ENCODE results near the gene GFY.

GFY gene

DNA sequence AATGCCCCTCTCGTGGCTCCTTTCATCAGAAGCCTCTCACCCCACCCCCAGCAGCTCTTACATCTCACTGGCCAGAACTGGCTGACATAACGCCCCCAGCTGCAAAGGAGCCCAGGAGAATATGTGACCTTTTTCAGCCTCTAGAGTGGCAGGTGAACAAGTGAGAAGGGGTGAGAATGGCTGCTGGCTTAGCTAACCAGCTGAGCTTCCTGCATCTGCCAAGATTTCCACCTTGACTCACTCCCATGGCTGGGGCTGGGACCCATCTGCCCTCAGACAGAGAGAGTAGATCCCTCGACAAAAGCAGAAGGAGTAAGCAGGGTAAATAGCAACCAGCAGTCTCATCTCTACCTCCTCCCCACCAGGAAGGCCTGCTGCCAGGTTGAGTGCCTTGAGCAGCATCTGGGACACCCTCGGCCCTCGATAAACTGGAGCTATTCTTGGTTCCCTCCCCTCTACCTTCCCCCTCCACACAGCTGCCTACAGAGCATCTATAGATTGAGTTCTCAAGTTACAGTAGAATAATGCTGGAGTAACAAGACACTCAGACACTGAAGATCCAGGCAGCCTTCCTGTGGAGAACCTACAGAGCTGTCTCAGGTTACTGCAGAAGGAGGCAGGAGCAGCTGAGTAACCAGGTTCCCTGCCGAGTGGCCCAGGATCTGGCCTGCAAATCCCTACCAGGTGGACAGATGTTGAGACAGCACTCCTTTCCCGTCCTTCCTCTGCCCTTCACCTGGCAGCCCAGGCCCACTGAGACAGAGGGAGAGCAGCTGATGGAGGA, 21.6 kb upstream of the GFY start:
- Histone ChIP-seq H3K4me1 (ENCODE audit: low read depth, poor library complexity, severe bottlenecking) (peaks cover 9% of the 10 kb centered on the region), H3K4me2 (no peak overlapping the region), H3K9ac (no peak overlapping the region), H3K27ac (no peak overlapping the region), H3K27me3 (ENCODE audit: insufficient read depth, low read depth) (peaks cover 57% of the 10 kb centered on the region; the same call in 1 of the 2 replicates), H4K20me1 (ENCODE audit: insufficient read depth) (no peaks in the 10 kb centered on the region), H3K79me2 (ENCODE audit: insufficient read depth, low read depth) (no peaks in the 10 kb centered on the region), H3K4me3 (IDR thresholded peaks at IDR 0.05; ENCODE audit: insufficient read depth, low read depth, low read length) (no peak overlapping the region), H2AFZ (ENCODE audit: low read depth) (0 out of 2 replicates have a peak overlapping the region, but pooled peaks have one; percentile 41), H3K36me3 (ENCODE audit: insufficient read depth) (no peaks in the 10 kb centered on the region)
- TF ChIP-seq, protein P1, sequence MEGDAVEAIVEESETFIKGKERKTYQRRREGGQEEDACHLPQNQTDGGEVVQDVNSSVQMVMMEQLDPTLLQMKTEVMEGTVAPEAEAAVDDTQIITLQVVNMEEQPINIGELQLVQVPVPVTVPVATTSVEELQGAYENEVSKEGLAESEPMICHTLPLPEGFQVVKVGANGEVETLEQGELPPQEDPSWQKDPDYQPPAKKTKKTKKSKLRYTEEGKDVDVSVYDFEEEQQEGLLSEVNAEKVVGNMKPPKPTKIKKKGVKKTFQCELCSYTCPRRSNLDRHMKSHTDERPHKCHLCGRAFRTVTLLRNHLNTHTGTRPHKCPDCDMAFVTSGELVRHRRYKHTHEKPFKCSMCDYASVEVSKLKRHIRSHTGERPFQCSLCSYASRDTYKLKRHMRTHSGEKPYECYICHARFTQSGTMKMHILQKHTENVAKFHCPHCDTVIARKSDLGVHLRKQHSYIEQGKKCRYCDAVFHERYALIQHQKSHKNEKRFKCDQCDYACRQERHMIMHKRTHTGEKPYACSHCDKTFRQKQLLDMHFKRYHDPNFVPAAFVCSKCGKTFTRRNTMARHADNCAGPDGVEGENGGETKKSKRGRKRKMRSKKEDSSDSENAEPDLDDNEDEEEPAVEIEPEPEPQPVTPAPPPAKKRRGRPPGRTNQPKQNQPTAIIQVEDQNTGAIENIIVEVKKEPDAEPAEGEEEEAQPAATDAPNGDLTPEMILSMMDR (conservative IDR thresholded peaks at IDR 0.05; ENCODE audit: low read depth, low read length): no peak

GRCh38 chr19:49407079-49407478, 18.1 kb upstream of the GFY start:
- peaks cover 57% of the 10 kb centered on the region; the same call in 1 of the 2 replicates for H3K27me3 ChIP-seq (ENCODE audit: insufficient read depth, low read depth)
- H3K27ac ChIP-seq: no peak overlapping the region
- no peaks in the 10 kb centered on the region for H3K36me3 ChIP-seq (ENCODE audit: insufficient read depth)
- TF ChIP-seq, protein P1 (conservative IDR thresholded peaks at IDR 0.05; ENCODE audit: low read depth, low read length): no peak
- H2AFZ ChIP-seq (ENCODE audit: low read depth): no peak overlapping the region
- H3K9ac ChIP-seq: no peak overlapping the region
- H3K79me2 ChIP-seq (ENCODE audit: insufficient read depth, low read depth): no peaks in the 10 kb centered on the region
- peaks cover 20% of the 10 kb centered on the region for H3K4me1 ChIP-seq (ENCODE audit: low read depth, poor library complexity, severe bottlenecking)
- no peak overlapping the region for H3K4me2 ChIP-seq
- H4K20me1 ChIP-seq (ENCODE audit: insufficient read depth): no peaks in the 10 kb centered on the region
- H3K4me3 ChIP-seq (IDR thresholded peaks at IDR 0.05; ENCODE audit: insufficient read depth, low read depth, low read length): no peak overlapping the region

DNA sequence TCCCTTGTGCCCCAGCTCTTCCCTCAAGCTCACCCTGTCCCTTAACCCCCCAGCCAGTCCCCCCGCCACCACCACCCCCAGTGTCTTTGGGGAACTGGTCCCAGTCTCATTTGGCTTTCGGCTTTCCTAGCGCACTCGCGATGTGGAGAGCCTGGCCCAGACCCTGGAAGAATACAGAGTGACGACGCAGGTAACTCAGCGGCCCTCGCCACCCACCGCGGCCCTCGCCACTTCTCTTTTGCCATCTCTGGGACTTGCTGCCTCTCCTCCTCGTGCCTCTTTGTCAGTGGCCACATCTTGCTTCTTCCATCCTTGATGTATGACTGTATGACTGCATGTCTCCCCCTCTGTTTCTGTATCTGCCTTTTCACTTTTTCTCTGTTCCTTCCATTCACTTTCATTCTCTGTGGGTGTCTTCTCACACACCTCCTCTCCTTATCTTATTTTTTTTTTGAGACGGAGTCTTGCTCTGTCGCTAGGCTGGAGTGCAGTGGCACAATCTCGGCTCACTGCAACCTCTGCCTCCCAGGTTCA, 17.6 kb upstream of the GFY start:
- no peaks in the 10 kb centered on the region for H4K20me1 ChIP-seq (ENCODE audit: insufficient read depth)
- no peaks in the 10 kb centered on the region for H3K79me2 ChIP-seq (ENCODE audit: insufficient read depth, low read depth)
- peaks cover 20% of the 10 kb centered on the region for H3K4me1 ChIP-seq (ENCODE audit: low read depth, poor library complexity, severe bottlenecking)
- H3K4me3 ChIP-seq (IDR thresholded peaks at IDR 0.05; ENCODE audit: insufficient read depth, low read depth, low read length): no peak overlapping the region
- H3K27me3 ChIP-seq (ENCODE audit: insufficient read depth, low read depth): peaks cover 62% of the 10 kb centered on the region
- TF ChIP-seq, protein P1 (conservative IDR thresholded peaks at IDR 0.05; ENCODE audit: low read depth, low read length): no peak
- no peak overlapping the region for H3K4me2 ChIP-seq
- no peak overlapping the region for H3K27ac ChIP-seq
- no peak overlapping the region for H3K9ac ChIP-seq
- no peaks in the 10 kb centered on the region for H3K36me3 ChIP-seq (ENCODE audit: insufficient read depth)
- H2AFZ ChIP-seq (ENCODE audit: low read depth): no peak overlapping the region

- H3K36me3 ChIP-seq (ENCODE audit: insufficient read depth): no peaks in the 10 kb centered on the region
- TF ChIP-seq, protein P1 (conservative IDR thresholded peaks at IDR 0.05; ENCODE audit: low read depth, low read length): no peak
- H3K27me3 ChIP-seq (ENCODE audit: insufficient read depth, low read depth): peaks cover 75% of the 10 kb centered on the region
- peaks cover 12% of the 10 kb centered on the region for H3K4me1 ChIP-seq (ENCODE audit: low read depth, poor library complexity, severe bottlenecking)
- no peak overlapping the region for H3K4me3 ChIP-seq (IDR thresholded peaks at IDR 0.05; ENCODE audit: insufficient read depth, low read depth, low read length)
- no peaks in the 10 kb centered on the region for H4K20me1 ChIP-seq (ENCODE audit: insufficient read depth)
- no peak overlapping the region for H3K9ac ChIP-seq
- H3K4me2 ChIP-seq: no peak overlapping the region
- no peak overlapping the region for H3K27ac ChIP-seq
- peak overlapping the region; percentile 20; the same call in 1 of the 2 replicates for H2AFZ ChIP-seq (ENCODE audit: low read depth)
- H3K79me2 ChIP-seq (ENCODE audit: insufficient read depth, low read depth): no peaks in the 10 kb centered on the region
Measured at GRCh38 chr19:49408816-49409440, 16.3 kb upstream of the GFY start.
